Fibroblast of skin of right quadriceps (primary cell): ENCODE data around the gene FLYWCH2.

ENCODE experiments used
- DNase-seq: peaks from one replicate; pipeline ENCODE4 v3.0.0-alpha.2; 2013

Gene FLYWCH2

DNA sequence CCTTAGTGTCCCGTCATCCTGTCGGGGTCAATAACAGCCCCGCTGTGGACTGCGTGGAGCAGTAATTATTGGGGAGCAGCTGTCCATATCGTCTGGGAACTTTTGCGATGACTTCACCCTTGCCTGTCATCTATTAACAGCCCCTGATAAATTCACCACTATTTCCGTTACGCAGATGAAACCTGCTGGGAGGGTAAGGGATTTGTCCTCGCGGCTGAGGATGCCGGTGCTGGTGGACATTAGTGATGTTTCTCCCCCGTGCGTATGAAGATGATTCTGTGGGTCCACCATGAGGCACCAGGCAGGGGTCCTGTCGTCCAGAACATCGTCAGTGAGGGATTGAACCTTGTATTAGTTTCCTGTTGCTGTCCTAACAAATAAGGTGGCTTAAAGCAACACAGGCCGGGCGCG, 1.0 kb downstream of the FLYWCH2 start:
- DNase-seq: no peak

DNA sequence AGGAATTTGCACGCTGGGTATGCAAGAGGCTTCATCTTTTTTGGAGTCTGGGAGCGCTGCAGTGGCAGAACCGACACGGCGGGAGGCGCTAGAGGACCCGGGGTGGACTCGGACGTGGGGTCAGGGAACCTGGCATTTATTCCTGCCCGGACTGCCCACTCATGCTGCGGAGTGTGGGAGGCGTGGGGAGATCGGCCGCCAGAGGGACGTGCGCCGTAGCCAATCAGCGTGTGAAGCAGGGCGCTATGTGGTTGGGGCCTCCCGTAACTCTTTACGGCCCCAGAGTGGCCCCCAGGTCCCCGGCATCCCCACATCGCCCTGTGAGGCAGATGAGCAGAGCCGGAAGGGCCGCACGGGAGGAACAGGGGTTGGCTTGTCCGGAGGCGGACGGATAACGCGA, 11.2 kb downstream of the FLYWCH2 start:
- DNase-seq: no peak

DNA sequence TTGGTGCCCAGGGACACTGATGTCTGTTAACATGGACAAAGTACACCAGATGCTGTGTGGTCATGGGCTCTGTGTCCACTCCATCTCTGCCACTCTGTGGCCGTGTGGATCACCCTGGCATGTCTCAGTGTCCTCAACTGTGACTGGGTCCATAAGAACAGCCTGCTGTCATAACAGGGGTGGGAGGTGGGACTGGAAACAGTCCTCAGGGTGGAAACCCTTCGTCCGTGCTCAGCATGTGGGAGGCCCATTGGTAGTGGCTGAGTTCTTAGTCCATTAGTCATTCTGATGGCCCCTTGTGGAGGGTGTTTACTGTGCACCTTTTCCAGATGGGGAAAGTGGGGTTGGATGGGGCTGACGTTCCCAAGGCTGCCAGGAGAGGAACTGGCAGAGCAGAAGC, 12.8 kb downstream of the FLYWCH2 start:
- DNase-seq: peak; percentile 48

DNA sequence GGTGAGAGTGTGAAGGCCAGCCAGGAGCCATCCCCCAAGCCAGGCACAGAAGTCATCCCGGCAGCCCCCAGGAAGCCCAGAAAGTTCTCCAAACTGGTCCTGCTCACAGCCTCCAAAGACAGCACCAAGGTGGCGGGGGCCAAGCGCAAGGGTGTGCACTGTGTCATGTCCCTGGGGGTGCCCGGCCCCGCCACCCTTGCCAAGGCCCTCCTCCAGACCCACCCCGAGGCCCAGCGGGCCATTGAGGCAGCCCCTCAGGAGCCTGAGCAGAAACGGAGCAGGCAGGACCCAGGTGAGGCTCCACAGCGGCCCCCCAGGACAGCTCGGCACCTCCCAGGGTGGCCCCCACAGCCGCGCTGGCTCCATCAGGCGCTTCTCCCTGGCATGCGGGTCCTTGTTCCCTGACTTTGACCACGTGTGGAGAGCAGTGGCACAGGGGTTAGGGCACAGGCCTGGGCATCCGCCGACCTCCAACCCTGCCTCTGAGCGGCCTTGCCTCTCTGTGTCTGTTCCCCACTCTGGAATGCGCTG, 13.5 kb downstream of the FLYWCH2 start:
- DNase-seq: no peak

DNA sequence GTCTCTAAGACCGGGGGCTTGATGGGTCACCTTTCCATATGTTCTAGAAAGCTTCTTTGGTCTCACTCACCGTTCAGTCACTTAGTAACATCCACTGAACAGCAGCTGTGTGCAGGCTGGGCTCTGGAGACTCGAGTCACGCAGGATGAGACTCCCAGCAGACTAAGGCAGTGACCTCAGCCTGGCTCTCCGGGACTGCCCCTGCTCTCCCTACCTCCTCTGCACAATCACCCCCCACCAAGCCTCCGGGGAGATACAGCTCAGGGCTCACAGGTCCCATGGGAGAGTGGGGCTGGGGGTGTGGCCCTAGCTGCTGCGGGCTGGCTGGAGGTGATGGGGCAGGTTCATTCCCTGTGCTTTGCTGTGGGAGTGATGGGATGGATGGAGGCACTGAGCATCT, 14.1 kb downstream of the FLYWCH2 start:
- no peak for DNase-seq

DNA sequence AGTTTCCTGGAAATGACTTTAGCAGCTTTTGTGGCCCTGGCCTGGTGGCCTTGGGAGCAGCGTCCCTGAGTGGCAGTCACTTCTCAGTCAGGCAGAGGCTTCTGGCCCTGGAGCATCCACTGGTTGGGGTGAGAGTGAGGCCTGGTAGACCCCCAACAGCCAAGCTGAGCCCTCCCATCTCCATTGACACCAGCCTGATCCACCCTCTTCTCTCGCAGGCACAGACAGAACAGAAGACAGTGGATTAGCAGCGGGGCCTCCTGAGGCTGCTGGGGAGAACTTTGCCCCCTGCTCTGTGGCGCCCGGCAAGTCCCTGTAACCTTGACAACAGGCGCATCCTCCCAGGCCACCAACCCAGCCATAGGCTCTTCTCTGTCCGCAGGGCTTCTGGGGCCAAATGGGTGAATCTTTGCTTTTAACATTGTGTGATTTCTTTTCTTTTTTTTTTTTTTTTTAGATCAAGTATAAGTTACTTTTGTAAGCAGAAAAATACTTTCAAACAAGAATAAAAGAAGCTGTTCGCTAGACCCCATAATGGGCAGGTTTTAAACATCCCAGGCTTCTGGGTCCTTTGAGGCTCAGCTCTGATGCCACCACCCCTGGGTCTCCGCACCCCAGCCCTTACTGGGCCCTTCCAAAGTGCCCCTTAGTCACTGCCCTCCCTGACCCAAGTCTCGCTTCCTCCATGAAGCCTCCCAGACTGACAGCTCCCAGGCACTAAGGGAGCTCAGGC, 16.0 kb downstream of the FLYWCH2 start:
- DNase-seq: no peak

DNA sequence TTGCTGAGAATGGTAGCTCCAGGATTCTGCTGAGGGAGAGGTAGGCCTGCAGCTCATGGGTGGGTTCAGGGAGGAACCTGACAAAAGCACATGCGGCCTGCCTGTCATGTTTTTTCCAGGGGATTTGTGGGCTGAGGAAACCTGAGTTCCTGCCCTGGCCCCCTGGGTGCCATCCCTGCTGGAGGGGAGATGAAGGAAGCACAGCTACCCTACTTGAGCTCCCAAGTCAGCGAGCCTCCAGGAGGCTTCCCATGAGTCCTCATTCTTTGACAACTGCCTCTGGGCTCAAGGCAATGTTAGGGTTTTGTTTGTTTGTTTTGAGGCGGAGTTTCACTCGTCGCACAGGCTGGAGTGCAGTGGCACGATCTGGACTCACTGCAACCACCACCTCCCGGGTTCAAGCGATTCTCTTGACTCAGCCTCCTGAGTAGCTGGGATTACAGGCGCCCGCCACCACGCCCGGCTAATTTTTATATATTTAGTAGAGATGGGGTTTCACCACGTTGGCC, 16.6 kb downstream of the FLYWCH2 start:
- no peak for DNase-seq

GRCh38 chr16:2900526-2901075, 17.6 kb downstream of the FLYWCH2 start:
- no peak for DNase-seq

DNA sequence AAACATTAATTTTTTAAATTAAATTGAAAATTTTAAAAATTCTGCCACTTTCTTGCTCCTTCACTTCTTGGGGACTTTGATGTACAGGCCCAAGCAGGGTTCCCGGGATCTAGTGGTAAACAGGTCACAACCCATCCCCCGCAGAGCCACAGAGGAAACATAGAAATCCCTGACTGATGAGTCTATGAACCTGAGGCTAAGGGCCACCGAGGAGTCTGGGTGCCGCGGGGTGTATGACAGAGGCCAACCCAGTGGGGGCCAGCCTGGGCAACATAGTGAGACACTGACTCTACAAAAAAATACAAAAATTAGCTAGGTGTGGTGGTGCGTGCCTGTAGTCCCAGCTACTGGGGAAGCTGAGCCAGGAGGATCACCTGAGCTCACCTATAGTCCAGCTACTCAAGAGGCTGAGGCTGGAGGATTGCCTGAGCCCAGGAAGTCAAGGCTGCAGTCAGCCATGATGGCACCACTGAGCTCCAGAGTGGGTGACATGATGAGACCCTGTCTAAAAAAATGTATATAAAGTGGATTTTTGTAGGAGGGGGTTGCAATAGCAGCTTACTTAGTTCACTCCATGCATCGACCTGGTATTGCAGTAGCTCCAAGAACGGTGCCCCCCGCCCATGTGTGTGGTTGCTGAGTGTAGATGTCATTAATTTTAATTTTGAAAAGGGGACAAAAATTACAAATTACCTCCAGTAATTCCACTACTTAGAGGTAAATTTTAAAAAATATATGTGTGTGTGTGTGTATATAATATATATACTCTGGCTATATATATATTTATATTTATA, 19.5 kb downstream of the FLYWCH2 start:
- no peak for DNase-seq

- DNase-seq: peak; percentile 74
These were observed 21.3 kb downstream of the FLYWCH2 start for GRCh38 chr16:2904100-2904921.

GRCh38 chr16:2904922-2905240, 21.9 kb downstream of the FLYWCH2 start:
- no peak for DNase-seq

GRCh38 chr16:2905241-2905987, 22.4 kb downstream of the FLYWCH2 start:
- DNase-seq: peak; percentile 99

GRCh38 chr16:2905988-2906387, 23.0 kb downstream of the FLYWCH2 start:
- DNase-seq: no peak

DNA sequence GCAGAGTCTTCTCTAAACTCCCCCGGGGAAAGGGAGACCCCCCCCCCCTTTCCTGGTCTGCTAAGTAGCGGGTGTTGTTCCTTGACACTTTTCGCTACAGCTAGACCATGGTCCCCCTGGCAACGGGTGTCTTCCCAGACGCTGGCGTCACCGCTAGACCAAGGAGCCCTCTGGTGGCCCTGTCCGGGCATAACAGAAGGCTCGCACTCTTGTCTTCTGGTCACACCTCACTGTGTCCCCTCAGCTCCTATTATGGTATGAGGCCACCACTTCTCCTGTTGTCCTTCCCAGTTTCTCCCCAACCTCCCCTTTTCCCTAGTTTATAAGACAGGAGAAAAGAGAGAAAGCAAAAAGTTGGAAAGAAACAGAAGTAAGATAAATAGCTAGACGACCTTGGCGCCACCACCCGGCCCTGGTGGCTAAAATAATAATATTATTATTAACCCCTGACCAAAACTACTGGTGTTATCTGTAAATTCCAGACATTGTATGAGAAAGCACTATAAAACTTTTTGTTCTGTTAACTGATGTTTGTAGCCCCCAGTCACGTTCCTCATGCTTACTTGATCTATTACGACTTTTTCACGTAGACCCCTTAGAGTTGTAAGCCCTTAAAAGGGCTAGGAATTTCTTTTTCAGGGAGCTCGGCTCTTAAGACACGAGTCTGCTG, 24.2 kb downstream of the FLYWCH2 start:
- peak; percentile 41 for DNase-seq

DNA sequence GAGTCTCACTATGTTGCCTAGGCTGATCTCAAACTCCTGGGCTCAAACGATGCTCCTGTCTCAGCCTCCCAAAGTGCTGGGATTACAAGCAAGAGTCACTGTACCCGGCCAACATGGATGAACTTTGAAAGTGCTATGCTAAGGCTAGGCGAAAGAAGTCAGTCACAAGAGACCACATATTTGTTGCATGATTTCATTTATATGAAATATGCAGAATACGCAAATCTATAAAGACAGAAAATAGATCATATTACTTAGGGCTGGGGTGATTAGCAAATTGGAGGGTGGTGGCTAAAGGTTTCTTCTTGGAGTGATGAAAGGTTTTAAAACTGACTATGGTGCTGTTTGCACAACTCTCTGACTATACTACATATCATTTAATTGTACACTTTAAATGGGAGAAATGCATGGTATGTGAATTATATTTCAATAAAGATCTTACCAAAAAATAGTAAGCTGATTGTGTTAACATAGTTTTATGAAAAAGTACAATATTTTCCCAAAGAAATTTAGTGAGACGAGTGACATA, 27.5 kb downstream of the FLYWCH2 start:
- peak; percentile 51 for DNase-seq

GRCh38 chr16:2911638-2912329, 28.8 kb downstream of the FLYWCH2 start, which contains the start of gene FLYWCH1:
Gene FLYWCH1 (plus strand): TSS chr16:2911931. CDS start chr16:2929686, 17,755 bp downstream.
- DNase-seq: peak; percentile 97

DNA sequence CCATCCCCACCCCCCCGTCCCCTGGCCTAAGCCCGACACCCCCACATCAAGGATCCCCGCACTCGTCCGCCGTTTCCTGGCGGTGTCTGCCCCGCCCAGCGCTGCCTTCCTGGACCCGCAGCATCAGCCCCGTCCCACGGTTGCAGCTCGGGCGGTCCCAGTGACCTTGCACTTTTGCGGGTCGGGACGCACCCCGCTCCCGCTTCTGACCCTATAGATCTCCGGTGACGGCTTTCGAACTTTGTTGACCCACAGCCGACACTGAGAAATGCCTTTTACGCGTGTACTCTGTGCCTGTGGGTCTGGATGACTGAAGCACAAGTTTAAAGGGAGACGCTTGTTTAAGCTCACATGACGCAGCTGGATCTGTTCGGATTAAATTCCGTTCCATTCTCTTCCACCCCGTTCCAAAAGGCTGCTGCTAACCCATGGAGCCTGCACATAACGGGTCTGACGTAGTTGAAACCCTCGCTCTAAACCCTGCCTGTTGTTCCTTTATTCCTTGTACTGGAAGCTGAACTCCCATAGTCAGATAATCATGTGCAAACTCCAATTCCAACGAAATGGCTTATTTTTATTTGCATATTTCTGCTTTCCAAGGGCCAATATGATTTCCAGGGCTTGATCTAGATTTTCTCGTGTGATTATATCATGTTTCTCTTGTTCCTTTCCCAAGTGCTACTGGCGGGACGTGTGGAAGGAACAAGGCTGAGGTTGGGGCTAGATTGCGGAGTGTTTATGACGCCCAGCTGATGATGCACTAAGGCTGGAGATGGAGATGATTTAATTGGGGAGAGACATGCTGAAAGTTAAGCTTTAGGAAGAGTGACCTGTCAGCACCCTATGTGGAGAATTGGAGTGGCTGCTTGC, 29.6 kb downstream of the FLYWCH2 start:
- peak; percentile 52 for DNase-seq

- no peak for DNase-seq
These were observed 30.6 kb downstream of the FLYWCH2 start for GRCh38 chr16:2913603-2914002.

- DNase-seq: no peak
These were observed 31.2 kb downstream of the FLYWCH2 start for GRCh38 chr16:2914233-2914632.
